Stimulated activated CD4-positive, alpha-beta T cell treated with anti-CD3 and anti-CD28 coated beads, TNF-alpha, amount 100 ng/mL, for 1 hour (primary cell): ENCODE results near the gene KMT2C.
A peak's percentile ranks its signal among the peaks of the same experiment; 100 is the strongest.
"Not testable (repeated sequence)": the region's sequence is repeated elsewhere in the genome, so short reads cannot be mapped to it uniquely, and the experiment has no call there.

Source experiments
- DNase-seq, 3 donors: peaks; one replicate each; pipeline ENCODE4 v3.0.0-alpha.2; 2020; ENCODE audit warnings: low read depth in 3 of 3, low spot score in 1 of 3

Gene KMT2C

DNA sequence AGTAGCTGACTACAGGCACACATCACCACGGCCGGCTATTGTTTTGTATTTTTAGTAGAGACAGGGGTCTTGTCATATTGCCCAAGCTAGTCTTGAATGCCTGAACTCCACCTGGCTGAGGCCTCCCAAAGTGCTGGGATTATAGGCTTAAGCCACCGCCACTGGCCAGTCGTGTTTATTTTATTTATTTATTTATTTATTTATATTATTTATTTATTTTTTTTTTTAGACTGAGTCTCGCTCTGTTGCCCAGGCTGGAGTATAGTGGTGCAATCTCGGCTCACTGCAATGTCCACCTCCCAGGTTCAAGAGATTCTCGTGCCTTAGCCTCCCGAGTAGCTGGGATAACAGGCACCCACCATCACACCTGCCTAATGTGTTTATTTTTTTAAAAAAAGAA lies 6.0 kb upstream of the KMT2C start:
- DNase-seq, result not testable (repeated sequence)

DNA sequence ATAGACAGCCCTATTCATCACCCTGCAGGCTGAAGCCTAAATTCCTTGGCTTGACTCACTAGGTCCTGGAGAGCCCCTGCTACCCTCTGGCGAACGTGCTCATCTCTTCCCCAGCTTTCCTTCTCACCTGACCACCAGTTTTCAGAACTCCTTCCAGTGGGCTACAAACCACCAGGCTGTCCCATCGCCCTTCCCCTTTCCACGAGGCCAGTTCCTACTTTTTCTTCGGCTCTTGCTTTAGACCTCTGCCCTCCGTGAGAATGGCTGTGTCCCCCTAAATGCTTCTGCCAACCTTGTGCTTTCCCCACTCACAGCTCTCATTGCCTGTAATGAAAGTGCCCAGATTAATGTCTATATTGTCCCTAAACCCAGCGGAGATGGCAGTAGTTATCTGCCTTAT lies 5.4 kb upstream of the KMT2C start:
- DNase-seq, result not testable (repeated sequence)

- not testable (repeated sequence) for DNase-seq
These were observed 2.2 kb upstream of the KMT2C start for GRCh38 chr7:152438017-152438416.

DNA sequence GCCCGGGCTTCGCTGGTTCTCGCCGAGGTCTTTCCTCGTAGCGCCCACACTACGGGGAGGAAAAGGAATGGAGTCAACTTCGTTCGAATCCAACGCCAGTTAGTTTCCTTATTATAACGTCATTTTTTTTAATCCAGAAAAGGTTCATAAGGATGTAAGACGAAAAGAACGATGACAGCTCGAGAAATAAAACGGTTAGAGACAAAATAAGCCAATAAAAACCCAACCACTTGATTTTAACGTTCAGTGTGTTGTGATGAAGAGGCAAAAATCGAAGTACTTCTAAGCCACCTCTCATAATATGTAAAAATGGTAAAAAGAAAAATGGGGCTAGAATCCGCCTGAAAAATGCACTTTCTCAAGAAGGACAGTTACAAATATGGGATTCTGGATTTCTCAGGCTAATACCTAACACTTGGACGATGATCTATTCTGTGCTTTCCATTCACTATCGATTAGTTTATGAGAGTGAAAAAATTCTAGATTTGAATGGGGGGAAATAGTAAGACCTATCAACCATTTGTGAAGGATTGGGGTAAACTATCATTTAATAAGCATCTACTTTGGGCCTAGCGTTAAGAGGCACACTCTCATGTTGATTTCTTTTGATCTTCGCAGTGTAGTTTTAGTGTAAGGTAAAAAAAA lies 1.2 kb upstream of the KMT2C start:
- not testable (repeated sequence) for DNase-seq

DNA sequence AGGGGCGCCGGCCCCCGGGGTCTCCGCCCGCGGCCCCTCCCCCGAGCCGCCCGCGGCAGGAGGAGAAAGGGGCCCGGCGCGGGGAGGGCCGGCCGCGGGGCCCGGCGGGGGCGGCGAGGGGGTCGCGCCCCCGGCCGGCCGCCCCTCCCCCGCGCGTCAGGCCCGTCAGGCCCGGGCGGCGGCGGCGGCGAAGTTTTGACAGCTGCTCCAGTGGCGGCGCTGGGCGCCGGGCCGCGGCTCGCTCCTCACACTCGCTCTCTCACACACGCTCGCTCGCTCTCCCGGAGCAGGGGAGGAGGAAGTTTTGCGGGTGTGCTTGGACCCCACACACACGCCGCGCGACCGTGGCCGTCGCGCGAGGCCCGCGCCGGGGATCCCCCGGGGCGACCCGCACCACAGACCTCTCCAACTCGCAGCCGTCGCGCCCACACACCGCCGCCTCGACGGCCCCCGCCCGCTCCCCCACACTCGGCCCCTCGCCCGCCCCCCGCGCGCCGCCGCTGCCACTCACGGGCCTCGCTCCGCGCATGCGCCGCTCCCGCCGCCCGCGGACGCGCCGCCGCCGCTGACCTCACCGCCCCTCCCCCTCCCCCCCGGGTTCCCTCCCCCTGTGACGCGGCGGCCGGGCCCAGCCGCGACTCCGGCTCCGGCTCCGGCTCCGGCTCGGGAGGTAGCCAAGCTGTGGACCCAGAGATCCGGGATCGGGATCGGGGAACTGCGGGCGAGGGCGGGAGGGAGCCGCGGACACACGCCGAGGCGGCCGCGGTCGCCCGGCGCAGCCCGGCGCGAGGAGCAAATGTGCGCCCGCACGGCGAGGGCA lies 518 bp upstream of the KMT2C start:
- DNase-seq, result peak; percentile 71 to 87 (median 87)

DNA sequence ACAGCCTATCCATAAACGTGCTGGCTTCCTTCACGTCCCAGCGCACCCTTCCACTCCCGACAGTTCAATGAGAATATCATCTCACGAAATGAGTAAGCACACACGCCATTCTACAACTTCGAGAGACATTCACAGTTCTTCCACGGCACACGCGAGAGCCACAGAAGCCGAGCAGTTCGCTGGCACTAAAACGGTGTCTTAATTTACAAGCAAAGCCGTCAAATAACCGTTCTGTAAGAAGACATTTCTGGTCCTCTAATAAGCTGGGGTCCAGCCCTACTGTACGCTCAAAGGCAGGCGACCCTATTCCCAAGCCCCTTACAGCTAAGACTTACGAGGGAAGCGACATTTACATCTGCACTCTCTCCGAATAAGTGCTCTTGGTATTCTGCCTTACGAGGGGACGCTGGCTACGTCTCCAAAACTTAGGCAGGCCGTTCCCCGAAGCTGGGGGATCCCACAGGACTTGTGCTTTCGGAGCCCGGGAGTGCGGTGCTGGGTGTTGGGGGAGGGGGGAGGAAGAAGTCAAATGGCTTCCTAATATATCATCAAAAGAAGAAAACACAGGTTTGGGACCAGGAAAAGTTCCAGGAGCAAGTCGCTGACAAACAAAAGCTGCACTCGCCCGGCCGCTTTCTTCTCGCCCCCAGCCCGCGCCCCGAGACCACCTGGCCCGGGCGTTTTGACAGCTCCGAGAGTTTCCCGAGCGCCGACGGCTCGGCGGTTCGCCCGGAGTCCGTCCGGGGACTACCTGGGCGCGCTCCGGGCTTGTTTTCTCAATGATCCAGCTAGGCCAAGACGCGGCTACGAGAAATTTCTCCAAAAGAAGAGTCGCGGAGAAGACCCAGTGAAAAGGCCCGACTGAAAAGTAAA lies 1.1 kb downstream of the KMT2C start:
- peak in 1 of 3 donors; percentile 24 for DNase-seq

- DNase-seq, result peak in 2 of 3 donors; percentile 31 to 34
These were observed 1.9 kb downstream of the KMT2C start for GRCh38 chr7:152433721-152434490.

DNA sequence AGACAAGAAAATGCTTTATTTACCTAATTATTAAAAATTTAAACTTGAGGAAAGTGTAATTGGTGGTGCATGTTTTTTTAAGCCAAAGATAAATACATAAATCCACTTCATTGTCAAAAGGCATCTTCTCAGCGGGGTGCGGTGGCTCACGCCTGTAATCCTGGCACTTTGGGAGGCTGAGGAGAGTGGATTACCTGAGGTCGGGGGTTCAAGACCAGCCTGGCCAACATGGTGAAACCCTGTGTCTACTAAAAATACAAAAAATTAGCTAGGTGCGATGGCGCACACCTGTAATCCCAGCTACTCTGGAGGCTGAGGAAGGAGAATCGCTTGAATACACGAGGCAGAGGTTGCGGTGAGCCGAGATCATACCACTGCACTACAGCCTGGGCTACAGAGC lies 3.1 kb downstream of the KMT2C start:
- not testable (repeated sequence) for DNase-seq

DNA sequence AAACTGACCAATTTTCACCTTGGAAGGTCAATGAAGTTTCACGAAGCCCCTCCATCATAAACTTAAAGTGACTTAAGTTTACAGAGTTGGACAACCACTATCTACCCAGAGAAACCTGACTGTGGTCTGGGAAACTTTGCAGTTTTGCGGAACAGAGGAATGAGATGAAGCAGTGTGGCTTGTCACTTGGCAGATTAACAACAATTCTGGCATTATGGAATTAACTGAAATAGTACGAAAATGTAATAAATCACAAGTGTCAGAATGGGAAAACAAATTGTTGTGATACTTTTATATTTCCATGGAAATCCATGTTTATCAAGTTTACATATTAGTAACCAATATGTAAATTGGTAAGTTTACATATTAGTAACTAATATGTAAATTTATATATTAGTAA lies 4.9 kb downstream of the KMT2C start:
- DNase-seq, result no peak

GRCh38 chr7:152430118-152430517 lies 5.7 kb downstream of the KMT2C start:
- not testable (repeated sequence) for DNase-seq

GRCh38 chr7:152424348-152425108 lies 11.3 kb downstream of the KMT2C start:
- DNase-seq, result no peak

- no peak for DNase-seq
These were observed 11.8 kb downstream of the KMT2C start for GRCh38 chr7:152423991-152424347.

DNA sequence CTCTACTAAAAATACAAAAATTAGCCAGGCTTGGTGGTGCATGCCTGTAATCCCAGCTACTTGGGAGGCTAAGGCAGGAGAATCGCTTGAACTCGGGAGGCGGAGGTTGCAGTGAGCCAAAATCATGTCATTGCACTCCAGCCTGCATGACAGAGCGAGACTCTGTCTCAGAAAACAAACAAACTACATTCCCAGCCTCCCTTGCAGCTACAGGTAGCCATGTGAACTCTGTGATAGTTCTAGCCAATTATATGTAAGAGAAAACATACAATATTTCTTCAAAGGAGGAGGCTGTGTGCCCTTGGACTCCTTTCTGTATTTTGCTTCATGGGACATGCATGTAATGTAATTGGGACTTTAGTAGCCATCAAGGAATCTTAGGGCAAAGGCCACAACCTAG lies 12.6 kb downstream of the KMT2C start:
- DNase-seq, result not testable (repeated sequence)

GRCh38 chr7:152420950-152421349 lies 14.9 kb downstream of the KMT2C start:
- DNase-seq, result not testable (repeated sequence)

DNA sequence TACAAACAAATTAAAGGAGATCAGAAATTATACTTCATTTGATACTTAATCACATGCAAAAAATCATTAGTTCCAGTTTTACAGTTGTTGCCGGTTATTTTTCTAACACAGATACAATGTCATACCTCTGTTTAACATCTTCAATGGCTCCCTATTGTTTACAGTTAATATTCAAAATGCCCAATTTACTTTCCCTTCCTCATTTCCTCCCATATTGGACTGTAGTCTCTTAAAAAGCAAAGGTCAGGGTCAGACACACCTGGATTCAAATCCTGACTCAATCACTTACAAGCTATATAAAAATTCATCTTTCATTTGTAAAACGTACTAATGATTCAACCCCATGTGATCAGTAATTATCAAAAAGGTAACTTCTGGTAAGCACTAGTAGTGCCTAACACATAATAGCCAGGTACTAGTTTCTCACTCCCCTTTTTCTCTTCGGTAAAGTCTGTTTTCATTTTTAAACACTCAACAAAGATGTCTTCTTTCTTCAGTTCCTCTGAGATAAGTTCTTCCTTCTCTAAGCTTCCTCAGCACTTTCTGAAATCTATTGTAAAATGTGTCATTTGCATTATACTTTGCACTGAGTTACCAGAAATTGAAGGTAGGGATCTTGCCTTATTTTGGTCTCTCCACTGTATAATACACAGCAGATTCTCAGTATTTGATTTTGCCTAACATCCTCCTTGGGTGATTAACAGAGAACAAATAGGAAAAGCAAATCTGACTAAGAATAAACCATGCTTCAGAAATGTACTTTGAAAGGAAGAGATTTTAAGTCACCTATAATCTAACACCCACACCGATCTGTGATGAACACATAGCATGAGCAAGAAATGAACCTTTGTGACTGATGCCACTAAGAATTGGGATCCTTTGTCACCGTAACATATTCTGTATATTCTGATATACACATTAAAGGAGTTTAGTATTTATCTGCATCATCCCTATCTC lies 16.1 kb downstream of the KMT2C start:
- no peak for DNase-seq

DNA sequence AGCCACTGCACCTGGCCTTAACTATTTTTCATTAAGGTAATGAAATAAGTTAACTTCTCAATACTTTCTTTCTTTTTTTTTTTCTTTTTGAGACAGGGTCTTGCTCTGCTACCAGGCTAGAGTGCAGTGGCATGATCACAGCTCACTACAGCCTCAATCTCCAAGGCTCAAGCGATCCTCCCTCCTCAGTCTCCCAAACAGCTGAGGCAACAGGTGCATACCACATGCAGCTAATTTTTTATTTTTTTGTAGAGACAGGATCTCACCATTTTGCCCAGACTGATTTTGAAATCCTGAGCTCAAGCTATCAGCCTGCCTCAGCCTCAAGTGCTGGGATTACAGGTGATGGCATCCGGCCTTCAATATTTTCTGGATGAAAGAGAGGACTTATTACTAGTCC lies 21.0 kb downstream of the KMT2C start:
- DNase-seq, result no peak

- no peak for DNase-seq
These were observed 24.4 kb downstream of the KMT2C start for GRCh38 chr7:152411389-152411788.

- DNase-seq, result no peak
These were observed 29.3 kb downstream of the KMT2C start for GRCh38 chr7:152406491-152406890.

GRCh38 chr7:152406030-152406429 lies 29.8 kb downstream of the KMT2C start:
- not testable (repeated sequence) for DNase-seq
